Measurements from ENCODE around the gene STMN1.

GRCh38 chr1:25927521-25928265 lies 21.5 kb upstream of the STMN1 start:
- TF ChIP-seq POLR2A (IDR thresholded peaks at IDR 0.05) (no peak), CTCF (IDR thresholded peaks at IDR 0.05) (no peak)
